ENCODE results near the gene P2RY14.
"Not testable (repeated sequence)": the region's sequence is repeated elsewhere in the genome, so short reads cannot be mapped to it uniquely, and the experiment has no call there.

The P2RY14 gene

DNA sequence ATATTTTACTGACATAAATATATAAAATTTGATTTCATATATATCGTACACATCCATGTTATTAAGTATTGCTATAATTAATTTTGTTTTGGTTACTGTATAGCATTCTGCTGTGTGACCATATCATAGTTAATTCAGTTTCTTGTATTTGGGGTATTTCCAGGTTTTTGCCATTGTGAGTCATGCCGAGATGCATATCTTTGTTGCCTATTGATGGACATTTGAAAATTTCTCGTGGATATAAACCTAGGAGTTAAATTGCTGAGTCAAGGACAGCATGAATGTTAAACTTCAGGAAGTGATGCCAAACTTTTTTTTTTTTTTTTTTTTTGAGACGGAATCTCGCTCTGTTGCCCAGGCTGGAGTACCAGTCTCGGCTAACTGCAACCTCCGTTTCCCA, 41.6 kb downstream of the P2RY14 start:
- no peak for DNase-seq (ENCODE audit: low read depth)
- TF ChIP-seq, protein P1, sequence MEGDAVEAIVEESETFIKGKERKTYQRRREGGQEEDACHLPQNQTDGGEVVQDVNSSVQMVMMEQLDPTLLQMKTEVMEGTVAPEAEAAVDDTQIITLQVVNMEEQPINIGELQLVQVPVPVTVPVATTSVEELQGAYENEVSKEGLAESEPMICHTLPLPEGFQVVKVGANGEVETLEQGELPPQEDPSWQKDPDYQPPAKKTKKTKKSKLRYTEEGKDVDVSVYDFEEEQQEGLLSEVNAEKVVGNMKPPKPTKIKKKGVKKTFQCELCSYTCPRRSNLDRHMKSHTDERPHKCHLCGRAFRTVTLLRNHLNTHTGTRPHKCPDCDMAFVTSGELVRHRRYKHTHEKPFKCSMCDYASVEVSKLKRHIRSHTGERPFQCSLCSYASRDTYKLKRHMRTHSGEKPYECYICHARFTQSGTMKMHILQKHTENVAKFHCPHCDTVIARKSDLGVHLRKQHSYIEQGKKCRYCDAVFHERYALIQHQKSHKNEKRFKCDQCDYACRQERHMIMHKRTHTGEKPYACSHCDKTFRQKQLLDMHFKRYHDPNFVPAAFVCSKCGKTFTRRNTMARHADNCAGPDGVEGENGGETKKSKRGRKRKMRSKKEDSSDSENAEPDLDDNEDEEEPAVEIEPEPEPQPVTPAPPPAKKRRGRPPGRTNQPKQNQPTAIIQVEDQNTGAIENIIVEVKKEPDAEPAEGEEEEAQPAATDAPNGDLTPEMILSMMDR (conservative IDR thresholded peaks at IDR 0.05; ENCODE audit: low read depth, low read length), result no peak
- H3K4me3 ChIP-seq (ENCODE audit: low read depth, low read length), result no peak overlapping the region

DNA sequence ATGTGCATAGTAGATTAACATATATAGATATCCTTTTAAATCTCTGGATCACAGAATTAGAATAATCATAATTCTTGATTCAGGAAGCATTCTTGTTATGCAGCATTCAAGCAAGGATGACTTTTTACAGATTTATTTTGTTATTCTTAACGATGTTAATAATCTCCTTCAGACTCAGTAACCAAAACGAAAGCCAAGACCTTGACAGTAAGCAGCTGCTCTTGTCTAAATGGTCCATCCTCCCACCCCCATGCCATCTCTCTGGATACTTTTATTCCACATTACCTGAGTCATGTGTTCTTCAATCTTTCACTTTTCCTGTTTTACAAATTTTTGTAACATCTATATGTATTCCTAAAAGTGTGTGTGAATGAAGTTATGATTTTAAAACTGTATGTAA, 42.0 kb downstream of the P2RY14 start:
- no peak overlapping the region for H3K4me3 ChIP-seq (ENCODE audit: low read depth, low read length)
- DNase-seq (ENCODE audit: low read depth), result no peak
- TF ChIP-seq, protein P1 (conservative IDR thresholded peaks at IDR 0.05; ENCODE audit: low read depth, low read length), result no peak

DNA sequence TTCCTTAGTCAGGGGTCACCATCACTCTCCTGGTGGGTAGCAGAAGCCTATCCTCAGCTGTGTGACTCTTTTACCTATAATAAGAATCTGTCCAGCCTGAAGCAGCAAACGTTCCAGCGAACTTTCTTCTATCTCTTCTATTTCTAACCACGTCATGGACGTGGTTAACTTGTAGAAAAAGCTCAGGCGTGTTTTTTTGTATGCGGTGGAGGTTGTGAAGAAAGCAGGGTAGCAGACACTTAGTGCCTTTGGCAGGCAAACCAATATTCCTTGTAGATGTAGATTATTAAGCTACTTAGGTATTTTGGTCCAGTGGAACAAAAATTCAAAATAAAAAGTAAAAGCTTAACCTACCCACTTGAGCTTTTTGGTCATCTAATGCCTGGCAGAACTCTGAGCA, 43.5 kb downstream of the P2RY14 start:
- TF ChIP-seq, protein P1 (conservative IDR thresholded peaks at IDR 0.05; ENCODE audit: low read depth, low read length), result no peak
- no peak for DNase-seq (ENCODE audit: low read depth)
- H3K4me3 ChIP-seq (ENCODE audit: low read depth, low read length), result no peak overlapping the region

DNA sequence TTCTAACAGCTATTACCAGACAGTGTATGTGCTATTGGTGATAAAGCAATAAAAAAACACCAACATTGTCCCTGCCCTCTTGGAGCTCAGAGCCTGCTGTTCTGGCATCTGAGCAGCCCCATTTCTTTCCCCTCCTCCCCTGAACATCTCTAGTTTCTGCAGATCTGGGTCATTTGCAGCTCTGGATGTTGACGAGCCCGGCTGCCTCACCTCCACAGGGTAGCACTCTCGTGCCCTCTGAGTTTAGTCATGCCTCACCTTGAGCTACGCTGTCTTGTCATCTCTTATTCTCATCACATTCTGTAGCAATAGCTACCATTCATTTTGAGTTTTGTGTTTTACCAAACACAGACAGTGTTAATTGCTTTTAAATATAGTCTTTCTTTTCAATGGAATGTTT, 45.4 kb downstream of the P2RY14 start:
- DNase-seq (ENCODE audit: low read depth), result no peak
- no peak overlapping the region for H3K4me3 ChIP-seq (ENCODE audit: low read depth, low read length)
- TF ChIP-seq, protein P1 (conservative IDR thresholded peaks at IDR 0.05; ENCODE audit: low read depth, low read length), result no peak

DNA sequence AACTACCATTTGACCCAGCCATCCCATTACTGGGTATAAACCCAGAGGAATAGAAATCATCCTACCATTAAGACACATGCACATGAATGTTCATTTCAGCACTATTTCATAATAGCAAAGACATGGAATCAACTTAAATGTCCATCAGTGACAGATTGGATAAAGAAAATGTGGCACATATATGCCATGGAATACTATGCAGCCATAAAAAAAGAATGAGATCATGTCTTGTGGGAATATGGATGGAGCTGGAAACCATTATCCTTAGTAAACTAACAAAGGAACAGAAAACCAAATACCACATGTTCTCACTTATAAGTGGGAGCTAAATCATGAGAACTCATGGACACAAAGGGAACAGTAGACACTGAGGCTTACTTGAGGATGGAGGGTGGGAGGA, 45.9 kb downstream of the P2RY14 start:
- not testable (repeated sequence) for DNase-seq (ENCODE audit: low read depth); H3K4me3 ChIP-seq (ENCODE audit: low read depth, low read length)

DNA sequence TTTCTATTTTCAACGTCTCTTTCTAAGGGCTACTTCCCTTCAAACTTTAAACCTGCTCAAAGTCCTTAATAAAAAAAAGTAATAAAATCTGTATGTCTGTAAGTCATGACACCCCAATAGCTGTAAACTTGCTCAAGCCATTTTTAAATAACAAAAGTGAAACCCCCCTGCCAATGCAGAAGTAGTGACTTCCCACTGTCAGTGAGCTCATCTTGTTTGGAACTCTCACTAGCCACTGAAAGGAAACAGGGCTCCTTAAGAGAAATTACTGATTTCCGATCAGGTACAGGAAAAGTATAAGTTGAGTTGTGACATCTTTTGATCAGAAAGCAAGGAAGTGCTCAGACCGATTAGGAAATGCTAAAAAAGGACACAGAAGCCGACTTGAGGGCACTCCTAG, 47.7 kb downstream of the P2RY14 start:
- no peak for DNase-seq (ENCODE audit: low read depth)
- H3K4me3 ChIP-seq (ENCODE audit: low read depth, low read length), result no peak overlapping the region
- TF ChIP-seq, protein P1 (conservative IDR thresholded peaks at IDR 0.05; ENCODE audit: low read depth, low read length), result no peak

DNA sequence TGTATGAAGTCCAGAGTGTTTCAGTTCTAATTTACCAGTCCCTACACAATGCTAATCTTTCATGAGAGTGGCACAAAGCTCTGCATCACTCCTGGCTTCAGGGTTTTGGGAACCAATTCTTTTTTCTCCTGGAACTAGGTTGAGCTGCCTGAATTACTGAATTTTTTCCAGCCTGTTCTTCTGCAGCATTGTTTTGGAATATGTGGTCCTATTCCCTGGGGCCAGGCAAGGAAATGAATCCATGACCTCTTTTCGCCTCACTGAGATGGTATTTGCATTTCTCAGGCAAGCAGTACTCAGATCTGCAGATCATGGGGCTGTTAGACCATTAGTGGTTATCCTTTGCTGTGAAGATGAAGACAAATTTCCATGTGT, 49.7 kb downstream of the P2RY14 start:
- TF ChIP-seq, protein P1 (conservative IDR thresholded peaks at IDR 0.05; ENCODE audit: low read depth, low read length), result no peak
- no peak overlapping the region for H3K4me3 ChIP-seq (ENCODE audit: low read depth, low read length)
- DNase-seq (ENCODE audit: low read depth), result peak; percentile 83
